Thyroid gland (tissue), 4 donors: ENCODE measurements around the gene ACAD10.

Source experiments
- POLR2A ChIP-seq, 2 donors: fragments of 450-650 bp; IDR thresholded peaks; one replicate each; pipeline ENCODE4 v1.6.1; 2017; ENCODE audit warnings: antibody characterized with exemption in 2 of 2, mild to moderate bottlenecking in 2 of 2, moderate library complexity in 1 of 2
- TF ChIP-seq, protein P1 (sequence below), 6 experiments: fragments of 200-600 bp in 3 of 6; fragments of 450-650 bp in 3 of 6; sonication (generic) in 3 of 6; IDR thresholded peaks; one replicate each; pipeline ENCODE4 v1.5.1; 2016 to 2019; ENCODE audit warnings: antibody characterized with exemption in 6 of 6, mild to moderate bottlenecking in 2 of 6, inconsistent platforms in 1 of 6, moderate library complexity in 1 of 6

DNA sequence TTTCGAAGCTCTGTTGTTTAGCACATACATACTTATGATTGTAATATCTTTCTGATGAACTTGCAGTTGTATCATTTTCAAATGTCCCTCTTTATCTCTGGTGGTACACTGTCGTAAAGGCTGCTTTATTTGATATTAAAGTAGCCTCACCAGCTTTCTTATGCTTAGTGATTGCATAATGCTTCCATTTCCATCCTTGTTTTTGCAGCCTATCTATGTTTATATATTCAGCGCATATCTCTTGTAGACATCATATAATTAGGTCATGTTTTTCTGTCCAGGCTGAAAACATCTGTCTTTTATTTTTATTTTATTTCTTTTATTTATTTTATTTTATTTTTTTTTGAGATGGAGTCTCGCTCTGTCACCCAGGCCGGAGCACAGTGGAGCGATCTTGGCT lies 34.6 kb downstream of the ACAD10 start:
- TF ChIP-seq, protein P1, sequence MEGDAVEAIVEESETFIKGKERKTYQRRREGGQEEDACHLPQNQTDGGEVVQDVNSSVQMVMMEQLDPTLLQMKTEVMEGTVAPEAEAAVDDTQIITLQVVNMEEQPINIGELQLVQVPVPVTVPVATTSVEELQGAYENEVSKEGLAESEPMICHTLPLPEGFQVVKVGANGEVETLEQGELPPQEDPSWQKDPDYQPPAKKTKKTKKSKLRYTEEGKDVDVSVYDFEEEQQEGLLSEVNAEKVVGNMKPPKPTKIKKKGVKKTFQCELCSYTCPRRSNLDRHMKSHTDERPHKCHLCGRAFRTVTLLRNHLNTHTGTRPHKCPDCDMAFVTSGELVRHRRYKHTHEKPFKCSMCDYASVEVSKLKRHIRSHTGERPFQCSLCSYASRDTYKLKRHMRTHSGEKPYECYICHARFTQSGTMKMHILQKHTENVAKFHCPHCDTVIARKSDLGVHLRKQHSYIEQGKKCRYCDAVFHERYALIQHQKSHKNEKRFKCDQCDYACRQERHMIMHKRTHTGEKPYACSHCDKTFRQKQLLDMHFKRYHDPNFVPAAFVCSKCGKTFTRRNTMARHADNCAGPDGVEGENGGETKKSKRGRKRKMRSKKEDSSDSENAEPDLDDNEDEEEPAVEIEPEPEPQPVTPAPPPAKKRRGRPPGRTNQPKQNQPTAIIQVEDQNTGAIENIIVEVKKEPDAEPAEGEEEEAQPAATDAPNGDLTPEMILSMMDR (IDR thresholded peaks at IDR 0.05) = no peak
- TF ChIP-seq POLR2A (IDR thresholded peaks at IDR 0.05) = no peak
